Tibial artery (tissue), 4 donors: ENCODE results near the gene ZNF629.

Experiments used
- DNase-seq, 2 donors: peaks; one replicate each; pipeline ENCODE4 v3.0.0-alpha.2; 2019
- H3K27ac ChIP-seq, 2 donors: fragments of 200-600 bp; sonication (generic) in 1 of 2; 1 replicate in 1 of 2; 2 replicates in 1 of 2; pipeline ENCODE4 v1.5.1; 2018 to 2019; ENCODE audit warnings: mild to moderate bottlenecking in 1 of 2
- H3K27me3 ChIP-seq, 2 donors: fragments of 200-600 bp; sonication (generic) in 1 of 2; one replicate each; pipeline versions ENCODE4 v1.5.1 to v1.6.0; 2016 to 2019
- H3K36me3 ChIP-seq, 3 donors: fragments of 200-600 bp; sonication (generic) in 2 of 3; one replicate each; pipeline ENCODE4 v1.5.1; 2016 to 2019; ENCODE audit warnings: mild to moderate bottlenecking in 2 of 3
- H3K4me1 ChIP-seq, 4 donors: fragments of 200-600 bp; sonication (generic) in 2 of 4; 1 replicate in 3 of 4; 2 replicates in 1 of 4; pipeline ENCODE4 v1.5.1; 2016 to 2019
- H3K4me3 ChIP-seq, 2 donors: fragments of 200-600 bp; sonication (generic) in 1 of 2; 1 replicate in 1 of 2; 2 replicates in 1 of 2; pipeline ENCODE4 v1.5.1; 2018 to 2019; ENCODE audit warnings: mild to moderate bottlenecking in 2 of 2
- H3K9me3 ChIP-seq, 3 donors: fragments of 200-600 bp; sonication (generic) in 1 of 3; one replicate each; pipeline ENCODE4 v1.5.1; 2016 to 2019
- CTCF ChIP-seq, 2 experiments: fragments of 200-600 bp in 1 of 2; fragments of 450-650 bp in 1 of 2; IDR thresholded peaks; one replicate each; pipeline ENCODE4 v1.5.1; 2017 to 2019; ENCODE audit warnings: antibody characterized with exemption in 2 of 2, mild to moderate bottlenecking in 1 of 2, moderate library complexity in 1 of 2
- intact Hi-C: fragments of 100-400 bp; cut with DNase I; formaldehyde crosslinking; loops from one replicate; pipeline ENCODE4 v1.15.0; 2023; ENCODE audit warnings: low total_unique reads

ZNF629 gene

DNA sequence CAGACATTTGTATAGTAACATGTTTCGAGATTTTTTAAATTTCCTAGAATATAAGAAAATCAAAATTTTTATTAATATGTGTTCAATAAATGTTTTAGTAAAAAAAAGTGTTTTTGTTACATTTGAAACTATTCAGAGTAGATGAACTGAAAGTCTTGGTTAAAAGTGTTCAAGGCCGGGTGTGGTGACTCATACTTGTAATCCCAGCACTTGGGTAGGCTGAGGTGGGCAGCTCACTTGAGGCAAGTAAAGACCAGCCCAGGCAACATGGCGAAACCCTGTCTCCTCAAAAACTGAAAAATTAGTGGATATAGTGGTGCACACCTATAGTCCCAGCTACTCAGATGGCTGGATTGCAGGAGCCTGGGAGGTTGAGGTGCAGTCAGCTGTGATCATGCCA is 55.6 kb downstream of the ZNF629 start:
- Histone ChIP-seq H3K4me1 (no peaks in the 10 kb centered on the region), H3K4me3 (no peak overlapping the region), H3K9me3 (no peaks in the 10 kb centered on the region), H3K27me3 (no peaks in the 10 kb centered on the region), H3K27ac (no peak overlapping the region), H3K36me3 (peaks cover 84 to 100% (median 88%) of the 10 kb centered on the region in 3 donors)
- TF ChIP-seq CTCF (IDR thresholded peaks at IDR 0.05) = no peak
- DNase-seq = no peak
- intact Hi-C loops = no loop called here

- no peak overlapping the region for H3K4me3 ChIP-seq
- no peaks in the 10 kb centered on the region for H3K27me3 ChIP-seq
- peak in 1 of 2 donors; percentile 64 for DNase-seq
- peaks cover 84 to 100% (median 86%) of the 10 kb centered on the region in 3 donors for H3K36me3 ChIP-seq
- intact Hi-C loops = no loop called here
- H3K4me1 ChIP-seq = no peaks in the 10 kb centered on the region
- H3K9me3 ChIP-seq = no peaks in the 10 kb centered on the region
- no peak overlapping the region for H3K27ac ChIP-seq
- no peak for TF ChIP-seq CTCF (IDR thresholded peaks at IDR 0.05)
Measured at GRCh38 chr16:30728899-30729672, 57.9 kb downstream of the ZNF629 start.
